Common myeloid progenitor, CD34-positive (primary cell): ENCODE results near the gene ZNF616.

Experiments
- CTCF ChIA-PET: fragments of 350-600 bp; sonication (Branson Sonifier 250); formaldehyde crosslinking; loops from one replicate; lab custom pipeline; 2021; ENCODE audit warnings: antibody characterized with exemption; lab: Charles Lee
- POLR2A ChIA-PET: fragments of 350-600 bp; sonication (Branson Sonifier 250); formaldehyde crosslinking; loops from one replicate; lab custom pipeline; 2021; ENCODE audit warnings: antibody characterized with exemption; lab: Charles Lee
- DNase-seq, 3 donors: peaks; one replicate each; pipeline versions ENCODE4 v3.0.0 to v3.0.0-alpha.2; 2013
- H3K27ac ChIP-seq, 2 experiments: 1 replicate in 1 of 2; 2 replicates in 1 of 2; pipeline ENCODE4 v1.7.0; 2013; ENCODE audit warnings: inconsistent platforms in 2 of 2, low read length in 2 of 2, mild to moderate bottlenecking in 2 of 2, low read depth in 1 of 2, moderate library complexity in 1 of 2; ENCODE audit not compliant: severe bottlenecking in 2 of 2, insufficient read depth in 1 of 2, poor library complexity in 1 of 2
- H3K27me3 ChIP-seq, 5 experiments: replicated peaks in 2 of 5; 1 replicate in 3 of 5; 2 replicates in 2 of 5; pipeline versions ENCODE4 v1.6.1 to v1.7.0; 2013; ENCODE audit warnings: low read length in 4 of 5, mild to moderate bottlenecking in 2 of 5, moderate library complexity in 2 of 5, inconsistent platforms in 1 of 5; ENCODE audit not compliant: insufficient read depth in 5 of 5, control insufficient read depth in 4 of 5
- H3K36me3 ChIP-seq, 4 experiments: 1 replicate in 2 of 4; 2 replicates in 2 of 4; pipeline versions ENCODE4 v1.6.1 to v1.7.0; 2013; ENCODE audit warnings: low read length in 3 of 4, control low read depth in 1 of 4, mild to moderate bottlenecking in 1 of 4; ENCODE audit not compliant: control insufficient read depth in 4 of 4, insufficient read depth in 4 of 4
- H3K4me1 ChIP-seq, 4 experiments: 1 replicate in 3 of 4; 2 replicates in 1 of 4; pipeline versions ENCODE4 v1.6.1 to v1.7.1; 2013; ENCODE audit warnings: low read length in 3 of 4, mild to moderate bottlenecking in 3 of 4, control low read depth in 1 of 4, inconsistent platforms in 1 of 4, moderate library complexity in 1 of 4; ENCODE audit not compliant: control insufficient read depth in 4 of 4, insufficient read depth in 4 of 4; ENCODE audit errors: control extremely low read depth in 1 of 4
- H3K4me3 ChIP-seq, 7 experiments: 1 replicate in 4 of 7; 2 replicates in 3 of 7; pipeline versions ENCODE4 v1.5.1 to v1.7.0; 2013; ENCODE audit warnings: mild to moderate bottlenecking in 7 of 7, low read length in 6 of 7, moderate library complexity in 6 of 7, inconsistent platforms in 2 of 7, low read depth in 2 of 7, control low read depth in 1 of 7; ENCODE audit not compliant: insufficient read depth in 4 of 7, control insufficient read depth in 1 of 7; ENCODE audit errors: extremely low read depth in 1 of 7
- H3K9me3 ChIP-seq, 5 experiments: 1 replicate in 4 of 5; 2 replicates in 1 of 5; pipeline versions ENCODE4 v1.6.1 to v1.7.1; 2013; ENCODE audit warnings: low read length in 4 of 5, mild to moderate bottlenecking in 2 of 5, inconsistent platforms in 1 of 5, low read depth in 1 of 5, moderate library complexity in 1 of 5; ENCODE audit not compliant: control insufficient read depth in 4 of 5, insufficient read depth in 2 of 5; ENCODE audit errors: control extremely low read depth in 1 of 5
- WGBS: methylation state at CpG from one replicate; pipeline ENCODE4 v1.1.5; 2013; ENCODE audit not compliant: insufficient coverage; 5-methylcytosine and 5-hydroxymethylcytosine counted together

The ZNF616 gene

DNA sequence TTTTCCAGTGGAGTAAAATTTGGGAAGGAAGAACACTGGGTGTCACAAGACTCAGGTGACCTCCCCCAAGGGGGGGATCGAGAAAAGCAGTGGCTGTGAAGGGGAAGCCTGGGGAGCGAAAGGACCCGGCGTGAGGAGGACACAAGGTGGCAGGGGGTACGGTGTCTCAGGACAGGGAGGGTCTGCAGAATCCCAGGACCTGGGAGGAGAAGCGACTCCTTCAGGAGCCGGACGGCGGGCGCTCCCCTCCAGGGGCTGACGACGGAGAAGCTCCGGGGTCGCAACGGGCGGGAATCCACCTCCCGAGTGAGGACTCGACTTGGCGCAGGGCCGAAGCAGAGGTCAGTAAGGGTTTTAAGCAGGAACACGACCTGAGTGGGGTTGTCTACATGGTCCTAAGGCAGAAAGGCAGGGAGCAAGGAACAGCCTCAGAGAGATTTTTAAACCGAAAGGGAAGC, 31.2 kb upstream of the ZNF616 start:
- POLR2A ChIA-PET = no interaction called here
- CTCF ChIA-PET = interaction anchor here (1.6 kb wide), 1 partner anchor 31 kb away, joined by 4 read pairs; the partner anchor contains the start of gene ZNF616
- H3K4me1 ChIP-seq = peaks cover 5 to 20% (median 11%) of the 10 kb centered on the region in 4 experiments
- no peaks in the 10 kb centered on the region for H3K27me3 ChIP-seq
- H3K4me3 ChIP-seq = peak overlapping the region; percentile 70 to 100 (median 98)
- WGBS = 0% methylated on average over 16 of the region's 22 CpGs
- peak overlapping the region; percentile 52 to 80 for H3K27ac ChIP-seq
- DNase-seq = no peak
- H3K36me3 ChIP-seq = peaks cover 0 to 21% (median 14%) of the 10 kb centered on the region in 4 experiments
- peaks cover 0 to 12% (median 0%) of the 10 kb centered on the region in 5 experiments for H3K9me3 ChIP-seq

DNA sequence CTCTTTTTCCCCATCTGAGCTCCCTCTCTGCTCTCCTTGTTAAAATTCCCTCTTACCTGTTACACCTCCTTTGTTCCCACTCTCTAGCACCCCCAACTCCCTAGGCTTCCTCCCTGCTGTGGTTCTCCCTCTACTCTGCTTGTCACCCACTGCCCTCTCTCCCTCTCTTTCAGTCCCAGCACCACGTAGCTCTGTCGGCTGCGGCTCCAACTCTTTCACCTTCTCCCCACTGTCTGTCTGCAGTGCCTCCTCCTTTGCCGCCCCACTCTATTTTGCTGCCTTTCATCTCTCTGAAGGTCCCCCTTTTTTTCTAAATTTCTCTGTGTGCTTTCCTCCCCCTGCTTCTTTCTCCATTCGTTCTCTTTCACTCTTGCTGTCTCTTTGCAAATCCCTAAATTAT, 30.6 kb upstream of the ZNF616 start:
- H3K36me3 ChIP-seq = peaks cover 3 to 27% (median 16%) of the 10 kb centered on the region in 4 experiments
- CTCF ChIA-PET = no interaction called here
- 32% methylated on average over 5 of the region's 5 CpGs for WGBS
- H3K27ac ChIP-seq = peak overlapping the region in 1 of 2 experiments; percentile 80
- DNase-seq = peak in 2 of 3 donors; percentile 11 to 15
- POLR2A ChIA-PET = no interaction called here
- H3K27me3 ChIP-seq = no peaks in the 10 kb centered on the region
- H3K4me1 ChIP-seq = peaks cover 5 to 20% (median 11%) of the 10 kb centered on the region in 4 experiments
- H3K9me3 ChIP-seq = peaks cover 0 to 15% (median 4%) of the 10 kb centered on the region in 5 experiments
- H3K4me3 ChIP-seq = peak overlapping the region; percentile 70 to 100 (median 98)

DNA sequence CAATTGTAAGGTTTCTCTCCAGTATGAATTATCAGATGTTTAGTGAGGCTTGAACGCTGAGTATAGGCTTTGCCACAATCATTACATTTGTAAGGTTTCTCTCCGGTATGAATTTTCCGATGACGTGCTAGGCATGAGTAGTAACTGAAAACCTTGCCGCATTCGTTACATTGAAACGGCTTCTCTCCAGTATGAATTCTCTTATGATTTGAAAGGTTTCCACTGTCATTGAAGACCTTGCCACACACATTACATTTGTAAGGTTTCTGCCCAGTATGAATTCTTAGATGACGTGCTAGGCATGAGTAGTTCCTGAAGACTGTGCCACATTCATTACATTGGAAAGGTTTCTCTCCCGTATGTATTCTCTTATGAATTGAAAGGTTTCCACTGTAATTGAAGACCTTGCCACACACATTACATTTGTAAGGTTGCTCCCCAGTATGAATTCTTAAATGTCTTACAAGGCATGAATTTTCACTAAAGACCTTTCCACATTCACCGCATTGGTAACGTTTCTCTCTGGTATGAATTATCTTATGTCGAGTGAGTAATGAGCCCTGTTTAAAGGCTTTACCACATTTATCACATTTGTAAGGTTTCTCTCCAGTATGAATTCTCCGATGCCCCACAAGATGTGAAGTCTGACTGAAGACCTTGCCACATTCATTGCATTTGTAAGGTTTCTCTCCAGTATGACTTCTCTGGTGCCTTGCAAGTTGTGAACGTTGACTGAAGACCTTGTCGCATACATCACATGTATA, 16.0 kb upstream of the ZNF616 start:
- peaks cover 16 to 56% (median 25%) of the 10 kb centered on the region in 4 experiments for H3K36me3 ChIP-seq
- H3K27ac ChIP-seq = no peak overlapping the region
- CTCF ChIA-PET = no interaction called here
- H3K9me3 ChIP-seq = peaks cover 17 to 84% (median 61%) of the 10 kb centered on the region in 5 experiments
- no peaks in the 10 kb centered on the region for H3K27me3 ChIP-seq
- no peak overlapping the region for H3K4me3 ChIP-seq
- POLR2A ChIA-PET = no interaction called here
- no peak for DNase-seq
- no peaks in the 10 kb centered on the region for H3K4me1 ChIP-seq
- WGBS = 94% methylated on average over 10 of the region's 15 CpGs

DNA sequence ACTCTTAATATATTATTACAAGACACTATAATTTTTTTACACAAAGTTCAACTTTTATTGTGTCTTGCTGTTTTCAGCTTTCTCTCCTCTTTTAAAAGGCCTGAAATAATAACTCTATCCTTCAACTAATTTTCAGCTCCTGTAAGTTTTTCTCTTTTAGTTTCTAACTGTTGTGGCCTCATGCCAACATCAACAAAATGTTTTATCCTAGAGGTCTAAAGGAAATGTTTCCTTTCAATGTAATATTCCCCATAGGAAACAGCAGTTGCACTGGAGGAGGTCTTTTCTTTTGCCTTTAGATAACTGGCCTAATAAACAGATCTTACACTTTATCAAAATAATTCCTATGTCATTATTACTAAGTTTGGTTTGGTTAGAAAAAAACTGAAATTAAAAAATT, 8.5 kb upstream of the ZNF616 start:
- no peak for DNase-seq
- ChIA-PET POLR2A (no interaction called here), CTCF (no interaction called here)
- H3K27ac ChIP-seq = no peak overlapping the region
- H3K27me3 ChIP-seq = no peaks in the 10 kb centered on the region
- H3K36me3 ChIP-seq = peaks cover 0 to 3% (median 0%) of the 10 kb centered on the region in 4 experiments
- peaks cover 6 to 49% (median 27%) of the 10 kb centered on the region in 5 experiments for H3K9me3 ChIP-seq
- no peak overlapping the region for H3K4me3 ChIP-seq
- H3K4me1 ChIP-seq = peaks cover 0 to 8% (median 0%) of the 10 kb centered on the region in 4 experiments

DNA sequence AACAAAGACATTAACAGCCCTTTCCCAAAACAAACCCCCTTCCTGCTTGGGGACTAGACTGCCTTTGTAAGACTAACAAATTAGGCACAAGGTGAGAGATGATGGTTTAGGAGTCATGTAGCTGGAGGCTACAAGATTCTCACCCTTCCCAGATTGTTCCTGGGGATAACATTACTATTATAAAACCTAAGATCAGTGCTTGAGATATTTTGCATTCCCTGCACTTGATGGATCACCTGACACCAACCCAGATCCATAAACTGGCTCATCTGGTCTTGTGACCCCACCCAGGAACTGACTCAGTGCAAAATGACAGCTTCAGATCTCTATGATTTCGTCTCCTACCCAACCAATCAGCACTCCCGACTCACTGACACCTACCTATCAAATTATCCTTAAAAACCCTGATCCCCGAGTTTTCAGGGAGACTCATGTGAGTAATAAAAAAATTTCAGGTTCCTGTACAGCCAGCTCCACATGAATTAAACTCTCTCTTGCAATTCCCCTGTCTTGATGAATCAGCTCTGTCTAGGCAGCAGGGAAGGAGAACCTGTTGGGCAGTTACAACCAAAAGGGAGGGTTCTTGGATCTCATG, 2.4 kb upstream of the ZNF616 start:
- Histone ChIP-seq H3K27me3 (no peaks in the 10 kb centered on the region), H3K4me1 (peaks cover 0 to 25% (median 16%) of the 10 kb centered on the region in 4 experiments), H3K9me3 (peaks cover 0 to 35% (median 10%) of the 10 kb centered on the region in 5 experiments), H3K4me3 (no peak overlapping the region), H3K27ac (no peak overlapping the region), H3K36me3 (no peaks in the 10 kb centered on the region)
- ChIA-PET POLR2A (no interaction called here), CTCF (no interaction called here)
- WGBS = 100% methylated on average over 1 of the region's 3 CpGs
- DNase-seq = no peak

DNA sequence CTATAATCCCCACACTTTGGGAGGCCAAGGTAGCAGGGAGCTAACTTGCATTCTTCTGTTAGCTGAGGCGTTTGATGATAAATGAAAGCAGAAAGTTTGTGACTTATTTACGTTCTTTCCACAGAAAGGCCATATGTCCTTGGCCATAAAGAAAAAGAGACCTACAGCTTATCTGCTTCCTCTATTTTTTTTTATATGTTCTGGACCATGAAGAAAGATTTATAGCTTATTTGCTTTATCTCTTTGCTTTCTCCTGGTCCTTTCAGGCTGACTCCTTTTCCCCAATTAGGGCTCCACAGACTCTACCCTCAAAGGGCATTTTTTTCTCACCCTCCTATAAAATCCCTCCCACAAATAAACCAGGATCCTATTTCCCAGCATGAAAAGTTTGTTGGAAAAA, 1.5 kb upstream of the ZNF616 start:
- peaks cover 0 to 32% (median 9%) of the 10 kb centered on the region in 5 experiments for H3K9me3 ChIP-seq
- 90% methylated on average over 2 of the region's 2 CpGs for WGBS

More for the DNA sequence above, 1.5 kb upstream of the ZNF616 start:
- ChIA-PET POLR2A (no interaction called here), CTCF (no interaction called here)
- peaks cover 0 to 3% (median 0%) of the 10 kb centered on the region in 4 experiments for H3K36me3 ChIP-seq
- no peaks in the 10 kb centered on the region for H3K27me3 ChIP-seq
- peaks cover 0 to 25% (median 16%) of the 10 kb centered on the region in 4 experiments for H3K4me1 ChIP-seq
- no peak for DNase-seq
- no peak overlapping the region for H3K27ac ChIP-seq
- no peak overlapping the region for H3K4me3 ChIP-seq
